Endodermal cell (in vitro differentiated cells): ENCODE measurements around the gene GAP43. TPM values are rescaled to one million over a fixed set of nuclear protein-coding genes. Genes with fewer than 3 reads are reported as not detected.
"Not testable (repeated sequence)": the region's sequence is repeated elsewhere in the genome, so short reads cannot be mapped to it uniquely, and the experiment has no call there.

Source experiments
- DNase-seq: peaks from one replicate; pipeline ENCODE4 v3.0.0-alpha.2; 2017
- H3K27ac ChIP-seq: 2 replicates; pipeline ENCODE4 v1.5.1; 2013; ENCODE audit warnings: mild to moderate bottlenecking, low read depth, low read length, moderate library complexity
- H3K27me3 ChIP-seq: 2 replicates; pipeline ENCODE4 v1.6.1; 2013; ENCODE audit warnings: mild to moderate bottlenecking, low read length, moderate library complexity; ENCODE audit not compliant: insufficient read depth, control insufficient read depth, poor library complexity, severe bottlenecking
- H3K36me3 ChIP-seq: 2 replicates; pipeline ENCODE4 v1.7.0; 2013; ENCODE audit warnings: mild to moderate bottlenecking, low read length, moderate library complexity; ENCODE audit not compliant: control insufficient read depth, insufficient read depth
- H3K4me1 ChIP-seq: one replicate; pipeline ENCODE4 v1.7.0; 2013; ENCODE audit warnings: low read length; ENCODE audit not compliant: control insufficient read depth, insufficient read depth
- H3K4me3 ChIP-seq: 2 replicates; pipeline ENCODE4 v1.5.1; 2013; ENCODE audit warnings: mild to moderate bottlenecking, low read length, moderate library complexity
- H3K9ac ChIP-seq: 2 replicates; pipeline ENCODE4 v1.6.1; 2013; ENCODE audit warnings: mild to moderate bottlenecking, low read length, moderate library complexity; ENCODE audit not compliant: poor library complexity, severe bottlenecking; ENCODE audit errors: extremely low read depth
- H3K9me3 ChIP-seq: 2 replicates; pipeline ENCODE4 v1.6.1; 2013; ENCODE audit warnings: mild to moderate bottlenecking, low read length, moderate library complexity; ENCODE audit not compliant: control insufficient read depth
- H3K27ac Mint-ChIP-seq: 2 replicates; pipeline ENCODE4 v1.8.0; 2020; ENCODE audit warnings: mixed read lengths
- H3K27me3 Mint-ChIP-seq: 2 replicates; pipeline ENCODE4 v1.8.0; 2021; ENCODE audit warnings: mild to moderate bottlenecking, mixed read lengths; ENCODE audit not compliant: insufficient read depth
- H3K36me3 Mint-ChIP-seq: 2 replicates; pipeline ENCODE4 v1.8.0; 2020; ENCODE audit warnings: low read depth, mixed read lengths
- H3K4me1 Mint-ChIP-seq: 2 replicates; pipeline ENCODE4 v1.8.0; 2020; ENCODE audit warnings: mixed read lengths
- H3K4me3 Mint-ChIP-seq: 2 replicates; pipeline ENCODE4 v1.8.0; 2020; ENCODE audit warnings: mild to moderate bottlenecking, moderate library complexity, mixed read lengths
- H3K9me3 Mint-ChIP-seq: 2 replicates; pipeline ENCODE4 v1.8.0; 2020; ENCODE audit warnings: mild to moderate bottlenecking, mixed read lengths
- CTCF ChIP-seq: fragments of 200-600 bp; sonication (generic); conservative IDR thresholded peaks from 2 replicates; pipeline ENCODE4 v1.5.0; 2021; ENCODE audit warnings: antibody characterized with exemption, mild to moderate bottlenecking
- WGBS, 2 experiments: methylation state at CpG; one replicate each; pipeline versions ENCODE4 v1.1.5 to v1.1.7; 2013; ENCODE audit warnings: missing lambda C conversion rate in 2 of 2, mixed read lengths in 1 of 2; ENCODE audit not compliant: insufficient coverage in 1 of 2, insufficient read length in 1 of 2; 5-methylcytosine and 5-hydroxymethylcytosine counted together
- total RNA-seq, 2 donors: library from RNA; stranded (reverse); fragmentation: NEBNext Ultra II Directional in 1 of 2; extraction: Animal tissue kit (Norgen Biotek cat#: 25700) in 1 of 2; gene quantifications; 2 replicates in 1 of 2; 3 replicates in 1 of 2; pipeline ENCODE4 v1.2.1, GENCODE V29; 2021

Gene GAP43
- total RNA-seq, 2 donors from 2014 or later: 1.5 to 8.0 TPM

GRCh38 chr3:115741650-115742049 is 118.3 kb downstream of the GAP43 start:
- no peaks in the 10 kb centered on the region for H3K27me3 ChIP-seq
- H3K36me3 ChIP-seq: no peaks in the 10 kb centered on the region
- Mint-ChIP-seq H3K9me3 (peaks cover 39% of the 10 kb centered on the region), H3K4me3 (no peak overlapping the region), H3K4me1 (no peaks in the 10 kb centered on the region), H3K36me3 (peaks cover 4% of the 10 kb centered on the region), H3K27ac (no peak overlapping the region), H3K27me3 (no peaks in the 10 kb centered on the region)
- H3K27ac ChIP-seq: no peak overlapping the region
- DNase-seq: no peak
- no peak overlapping the region for H3K9ac ChIP-seq
- TF ChIP-seq CTCF: no peak
- H3K4me3 ChIP-seq: no peak overlapping the region
- WGBS, 2 experiments: 94% methylated on average over 5 of the region's 5 CpGs; no CpG with 5 or more reads in 1 of the 2 experiments
- no peaks in the 10 kb centered on the region for H3K4me1 ChIP-seq
- peaks cover 8% of the 10 kb centered on the region for H3K9me3 ChIP-seq

GRCh38 chr3:115744516-115744915 is 121.2 kb downstream of the GAP43 start:
- WGBS, 2 experiments: 50 to 72% methylated on average over 2 to 4 of the region's 4 CpGs
- H3K9me3 ChIP-seq, H3K27me3 ChIP-seq, H3K27ac ChIP-seq, H3K27me3 Mint-ChIP-seq, H3K27ac Mint-ChIP-seq, H3K36me3 ChIP-seq, DNase-seq, H3K4me3 ChIP-seq, H3K36me3 Mint-ChIP-seq, H3K4me1 ChIP-seq, H3K4me1 Mint-ChIP-seq, H3K9ac ChIP-seq, H3K4me3 Mint-ChIP-seq: not testable (repeated sequence)
- peaks cover 16% of the 10 kb centered on the region for H3K9me3 Mint-ChIP-seq

GRCh38 chr3:115752978-115753377 is 129.7 kb downstream of the GAP43 start:
- H3K4me3 ChIP-seq, DNase-seq, H3K27me3 ChIP-seq, H3K4me3 Mint-ChIP-seq, H3K9me3 ChIP-seq, H3K4me1 ChIP-seq, H3K36me3 ChIP-seq, H3K9ac ChIP-seq, H3K4me1 Mint-ChIP-seq, H3K36me3 Mint-ChIP-seq, H3K27me3 Mint-ChIP-seq, H3K27ac Mint-ChIP-seq, H3K27ac ChIP-seq: not testable (repeated sequence)
- 75 to 100% methylated on average over 1 of the region's 1 CpG for WGBS, 2 experiments
- peaks cover 14% of the 10 kb centered on the region for H3K9me3 Mint-ChIP-seq

GRCh38 chr3:115758076-115758763 is 134.9 kb downstream of the GAP43 start:
- H3K27me3 ChIP-seq: no peaks in the 10 kb centered on the region
- 89 to 100% methylated on average over 1 of the region's 1 CpG for WGBS, 2 experiments
- Mint-ChIP-seq H3K27me3 (peaks cover 7% of the 10 kb centered on the region), H3K27ac (no peak overlapping the region), H3K4me1 (peaks cover 16% of the 10 kb centered on the region), H3K4me3 (no peak overlapping the region), H3K36me3 (no peaks in the 10 kb centered on the region), H3K9me3 (peaks cover 12% of the 10 kb centered on the region)
- no peaks in the 10 kb centered on the region for H3K9me3 ChIP-seq
- DNase-seq: no peak
- peaks cover 10% of the 10 kb centered on the region for H3K4me1 ChIP-seq
- H3K9ac ChIP-seq: no peak overlapping the region
- H3K4me3 ChIP-seq: no peak overlapping the region
- H3K36me3 ChIP-seq: no peaks in the 10 kb centered on the region
- H3K27ac ChIP-seq: no peak overlapping the region
- no peak for TF ChIP-seq CTCF
